IMR-90 (cell line): Measurements from ENCODE around the gene PHC2.

Source experiments
- CEBPB ChIP-seq: IDR thresholded peaks from 2 replicates; pipeline ENCODE4 v1.6.1; 2012; ENCODE audit warnings: low read depth, low read length, improper control_type of control experiment
- ELK1 ChIP-seq: fragments of 150-350 bp; IDR thresholded peaks from 2 replicates; pipeline ENCODE4 v1.6.1; 2016; ENCODE audit warnings: low read depth, mild to moderate bottlenecking, low read length, moderate library complexity, borderline replicate concordance
- MAZ ChIP-seq: IDR thresholded peaks from 2 replicates; pipeline ENCODE4 v1.6.1; 2012; ENCODE audit warnings: low read depth, mild to moderate bottlenecking, low read length, improper control_type of control experiment, moderate library complexity, borderline replicate concordance
- MXI1 ChIP-seq: IDR thresholded peaks from 2 replicates; pipeline ENCODE4 v1.6.1; 2012; ENCODE audit warnings: low read depth, mild to moderate bottlenecking, low read length, moderate library complexity, borderline replicate concordance
- POLR2A ChIP-seq: IDR thresholded peaks from 2 replicates; pipeline ENCODE4 v1.6.1; 2012; ENCODE audit warnings: mild to moderate bottlenecking, low read depth, low read length
- USF2 ChIP-seq: fragments of 150-350 bp; IDR thresholded peaks from 2 replicates; pipeline ENCODE4 v1.6.1; 2017; ENCODE audit warnings: mild to moderate bottlenecking, antibody characterized with exemption, low read length, low read depth
- TF ChIP-seq, protein P1 (sequence below): conservative IDR thresholded peaks from 2 replicates; pipeline ENCODE4 v1.5.1; 2012; ENCODE audit warnings: mild to moderate bottlenecking, low read depth, low read length, improper control_type of control experiment

- TF ChIP-seq CEBPB (no peak), POLR2A (no peak), ELK1 (no peak), MXI1 (no peak), USF2 (no peak), MAZ (no peak)
- TF ChIP-seq, protein P1, sequence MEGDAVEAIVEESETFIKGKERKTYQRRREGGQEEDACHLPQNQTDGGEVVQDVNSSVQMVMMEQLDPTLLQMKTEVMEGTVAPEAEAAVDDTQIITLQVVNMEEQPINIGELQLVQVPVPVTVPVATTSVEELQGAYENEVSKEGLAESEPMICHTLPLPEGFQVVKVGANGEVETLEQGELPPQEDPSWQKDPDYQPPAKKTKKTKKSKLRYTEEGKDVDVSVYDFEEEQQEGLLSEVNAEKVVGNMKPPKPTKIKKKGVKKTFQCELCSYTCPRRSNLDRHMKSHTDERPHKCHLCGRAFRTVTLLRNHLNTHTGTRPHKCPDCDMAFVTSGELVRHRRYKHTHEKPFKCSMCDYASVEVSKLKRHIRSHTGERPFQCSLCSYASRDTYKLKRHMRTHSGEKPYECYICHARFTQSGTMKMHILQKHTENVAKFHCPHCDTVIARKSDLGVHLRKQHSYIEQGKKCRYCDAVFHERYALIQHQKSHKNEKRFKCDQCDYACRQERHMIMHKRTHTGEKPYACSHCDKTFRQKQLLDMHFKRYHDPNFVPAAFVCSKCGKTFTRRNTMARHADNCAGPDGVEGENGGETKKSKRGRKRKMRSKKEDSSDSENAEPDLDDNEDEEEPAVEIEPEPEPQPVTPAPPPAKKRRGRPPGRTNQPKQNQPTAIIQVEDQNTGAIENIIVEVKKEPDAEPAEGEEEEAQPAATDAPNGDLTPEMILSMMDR, result no peak
Observed at GRCh38 chr1:33371334-33371733, 59.6 kb downstream of the PHC2 start.
